ENCODE results near the gene POU2AF2. TPM values are rescaled to one million over a fixed set of nuclear protein-coding genes. Genes with fewer than 3 reads are reported as not detected.

Gene POU2AF2
- total and polyA plus RNA-seq, 2 donors (not counting 3 experiments of a cell fraction or from before 2014, with no cell fraction given): not detected

DNA sequence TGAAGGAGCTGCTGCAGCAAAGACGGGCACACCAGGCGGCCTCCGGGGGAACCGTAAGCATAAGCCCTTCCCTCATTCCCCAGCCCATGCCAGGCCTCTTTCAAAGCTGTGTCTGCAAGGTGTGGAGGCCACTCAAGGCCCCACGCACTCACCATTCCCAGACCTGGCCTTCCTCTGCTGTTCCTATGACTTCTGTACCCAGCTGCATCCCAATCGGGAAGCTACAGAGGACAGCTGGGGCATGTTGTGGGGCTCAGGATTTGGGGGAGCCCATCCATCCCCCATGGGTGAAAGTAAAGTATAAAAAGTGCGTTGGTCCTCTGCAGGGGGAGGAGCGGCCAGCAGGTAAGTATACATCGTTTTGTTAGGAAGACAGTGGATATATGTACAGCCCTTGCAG, 55.0 kb downstream of the POU2AF2 start:
- dilution Hi-C loops (cut with MboI; ENCODE audit: extremely low pct_ligation_motif_present, low sequenced_read_pairs): no loop called here
- no peaks in the 10 kb centered on the region for H4K20me1 ChIP-seq (replicated peaks; ENCODE audit: control insufficient read depth, extremely low read depth, insufficient read depth, low read length)
- H3K79me2 ChIP-seq (ENCODE audit: control insufficient read depth, insufficient read depth, low read length): no peaks in the 10 kb centered on the region
- POLR2A ChIA-PET: no interaction called here
- BruUV-seq (replicated peaks): no TSS peak
- H3K27me3 ChIP-seq (ENCODE audit: control insufficient read depth in 2 of 2, insufficient read depth in 2 of 2, low read length in 2 of 2): peaks cover 31 to 44% of the 10 kb centered on the region in 2 experiments
- H3K9ac ChIP-seq (replicated peaks; ENCODE audit: extremely low read depth, insufficient read depth, low read length): no peak overlapping the region
- intact Hi-C loops (cut with micrococcal nuclease): no loop called here
- TF ChIP-seq GATA2 (IDR thresholded peaks at IDR 0.05; ENCODE audit: insufficient read depth, insufficient read length, low read depth, low read length) (no peak), EZH2 (IDR thresholded peaks at IDR 0.05; ENCODE audit: borderline replicate concordance, low read depth, low read length, severe bottlenecking) (no peak), POLR2A (IDR thresholded peaks at IDR 0.05; ENCODE audit: low read depth, low read length) (no peak), MYC (IDR thresholded peaks at IDR 0.05; ENCODE audit: low read depth, low read length) (no peak), POLR2AphosphoS5 (IDR thresholded peaks at IDR 0.05; ENCODE audit: insufficient read depth, low read depth, low read length) (no peak), JUN (IDR thresholded peaks at IDR 0.05; ENCODE audit: borderline replicate concordance, insufficient read depth, insufficient read length, low read depth) (no peak), FOS (IDR thresholded peaks at IDR 0.05; ENCODE audit: borderline replicate concordance, insufficient read depth, low read length) (no peak)
- TF ChIP-seq, protein P1, sequence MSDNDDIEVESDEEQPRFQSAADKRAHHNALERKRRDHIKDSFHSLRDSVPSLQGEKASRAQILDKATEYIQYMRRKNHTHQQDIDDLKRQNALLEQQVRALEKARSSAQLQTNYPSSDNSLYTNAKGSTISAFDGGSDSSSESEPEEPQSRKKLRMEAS (IDR thresholded peaks at IDR 0.05; ENCODE audit: insufficient read depth, insufficient read length): no peak
- TF ChIP-seq, protein P2, sequence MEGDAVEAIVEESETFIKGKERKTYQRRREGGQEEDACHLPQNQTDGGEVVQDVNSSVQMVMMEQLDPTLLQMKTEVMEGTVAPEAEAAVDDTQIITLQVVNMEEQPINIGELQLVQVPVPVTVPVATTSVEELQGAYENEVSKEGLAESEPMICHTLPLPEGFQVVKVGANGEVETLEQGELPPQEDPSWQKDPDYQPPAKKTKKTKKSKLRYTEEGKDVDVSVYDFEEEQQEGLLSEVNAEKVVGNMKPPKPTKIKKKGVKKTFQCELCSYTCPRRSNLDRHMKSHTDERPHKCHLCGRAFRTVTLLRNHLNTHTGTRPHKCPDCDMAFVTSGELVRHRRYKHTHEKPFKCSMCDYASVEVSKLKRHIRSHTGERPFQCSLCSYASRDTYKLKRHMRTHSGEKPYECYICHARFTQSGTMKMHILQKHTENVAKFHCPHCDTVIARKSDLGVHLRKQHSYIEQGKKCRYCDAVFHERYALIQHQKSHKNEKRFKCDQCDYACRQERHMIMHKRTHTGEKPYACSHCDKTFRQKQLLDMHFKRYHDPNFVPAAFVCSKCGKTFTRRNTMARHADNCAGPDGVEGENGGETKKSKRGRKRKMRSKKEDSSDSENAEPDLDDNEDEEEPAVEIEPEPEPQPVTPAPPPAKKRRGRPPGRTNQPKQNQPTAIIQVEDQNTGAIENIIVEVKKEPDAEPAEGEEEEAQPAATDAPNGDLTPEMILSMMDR (IDR thresholded peaks at IDR 0.05; ENCODE audit: extremely low read depth in 1 of 2, insufficient read depth in 1 of 2, low read depth in 1 of 2, low read length in 2 of 2): no peak
- H3K9me3 ChIP-seq (replicated peaks; ENCODE audit: control insufficient read depth, insufficient read depth, low read length): no peaks in the 10 kb centered on the region
- CTCF ChIA-PET: interaction anchor here (1.4 kb wide), 1 partner anchor 128 kb away, joined by 5 read pairs; no protein-coding TSS in a partner anchor
- H3K4me2 ChIP-seq (ENCODE audit: insufficient read depth, low read length): no peak overlapping the region
- no peak overlapping the region for H2AFZ ChIP-seq (ENCODE audit: low read depth, low read length)
- H3K27ac ChIP-seq (ENCODE audit: insufficient read depth, low read depth, low read length): no peak overlapping the region
- H3K4me3 ChIP-seq (replicated peaks in 1 of 3; ENCODE audit: insufficient read depth in 1 of 3, low read depth in 1 of 3, low read length in 3 of 3): no peak overlapping the region
- no peak for DNase-seq (ENCODE audit: low read depth, low spot score)
- no peaks in the 10 kb centered on the region for H3K36me3 ChIP-seq (ENCODE audit: control insufficient read depth in 2 of 2, extremely low read depth in 1 of 2, insufficient read depth in 2 of 2, low read length in 2 of 2)
- no peaks in the 10 kb centered on the region for H3K9me1 ChIP-seq (replicated peaks; ENCODE audit: control insufficient read depth, extremely low read depth, insufficient read depth, low read length)
- no peaks in the 10 kb centered on the region for H3K4me1 ChIP-seq (ENCODE audit: control insufficient read depth, extremely low read depth, insufficient read depth, low read length)
- FAIRE-seq: no peak

Data from endothelial cell of umbilical vein (primary cell).